AG10803 (cell line): ENCODE measurements around the gene ZNF800.

Experiments used
- DNase-seq: peaks from one replicate; pipeline ENCODE4 v3.0.0; 2010; ENCODE audit warnings: low read depth
- H3K4me3 ChIP-seq: 2 replicates; pipeline ENCODE4 v1.5.1; 2011; ENCODE audit warnings: mild to moderate bottlenecking, low read length, control low read depth
- CTCF ChIP-seq: conservative IDR thresholded peaks from 2 replicates; pipeline ENCODE4 v1.5.1; 2011; ENCODE audit warnings: mild to moderate bottlenecking, low read length, control low read depth, inconsistent platforms

Gene ZNF800

DNA sequence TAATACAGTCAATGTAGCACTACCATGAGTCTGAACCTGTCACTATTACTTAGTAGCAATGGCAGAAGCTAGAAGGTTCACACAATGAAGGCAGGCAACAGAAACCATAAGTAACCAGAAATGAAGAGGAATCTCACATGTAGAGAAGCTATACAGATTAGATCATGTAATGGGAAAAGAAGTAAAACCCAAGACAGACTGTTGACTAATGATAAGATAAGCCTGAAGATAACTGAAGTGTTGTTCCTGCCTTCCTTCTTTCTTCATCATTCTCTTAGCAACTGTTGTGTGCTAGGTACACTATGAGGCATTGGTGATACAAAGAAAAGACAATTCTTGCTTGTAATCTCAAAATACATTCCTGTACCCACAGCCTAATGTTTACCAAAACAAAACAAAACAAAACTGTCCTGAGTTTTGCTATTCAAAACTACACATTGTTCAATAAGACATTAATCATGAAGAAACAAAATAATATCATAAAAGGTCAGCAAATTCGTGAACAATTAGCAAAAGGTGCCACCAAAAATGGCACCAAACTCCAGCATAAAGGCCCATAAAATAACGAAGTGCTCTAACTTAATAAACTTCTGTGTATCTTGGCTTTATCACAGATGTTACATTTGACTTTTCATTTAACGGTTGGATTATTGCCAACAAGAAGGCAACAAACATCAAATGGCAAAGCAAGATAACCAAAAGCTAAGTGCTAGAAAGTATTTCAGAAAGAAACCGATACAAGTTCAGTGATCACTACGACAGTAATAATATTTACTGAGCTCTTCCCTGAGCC lies 27.1 kb downstream of the ZNF800 start:
- no peak overlapping the region for H3K4me3 ChIP-seq
- no peak for DNase-seq

DNA sequence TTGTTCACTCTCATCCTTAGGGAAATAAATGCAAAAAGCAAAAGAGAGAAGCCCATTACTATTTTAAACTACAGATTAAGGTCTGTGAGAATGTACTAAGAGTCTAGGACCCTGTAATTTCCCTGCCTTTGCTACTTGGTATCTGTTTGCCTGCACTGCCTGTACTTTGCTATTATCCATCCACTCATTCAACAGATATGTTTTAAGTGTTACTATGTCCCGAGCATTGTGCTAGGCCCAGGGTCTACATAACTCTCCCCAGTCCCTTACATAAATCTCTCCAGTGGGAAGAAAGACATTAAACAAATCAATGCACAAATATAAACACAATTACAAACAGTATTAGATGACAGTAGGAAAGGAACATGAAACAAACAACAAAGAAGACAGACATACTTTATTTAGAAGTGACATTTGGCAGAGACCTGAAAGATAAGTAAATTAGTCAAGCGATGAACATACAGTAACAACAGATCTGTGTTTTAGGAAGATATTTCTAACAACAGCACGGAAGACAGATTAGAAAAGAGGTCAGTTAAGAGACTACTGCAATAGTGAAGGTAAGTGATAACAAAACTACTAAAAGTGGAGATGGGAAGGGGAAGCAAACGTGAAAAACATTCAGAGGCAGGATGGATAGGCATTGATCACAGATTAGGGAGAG lies 30.0 kb downstream of the ZNF800 start:
- no peak for TF ChIP-seq CTCF
- DNase-seq = no peak

More for the DNA sequence above, 27.1 kb downstream of the ZNF800 start:
- no peak for TF ChIP-seq CTCF

GRCh38 chr7:127361736-127362135 lies 30.8 kb downstream of the ZNF800 start:
- no peak for DNase-seq
- H3K4me3 ChIP-seq = no peak overlapping the region
- no peak for TF ChIP-seq CTCF

More for the DNA sequence above, 30.0 kb downstream of the ZNF800 start:
- H3K4me3 ChIP-seq = no peak overlapping the region

GRCh38 chr7:127359011-127359410 lies 33.5 kb downstream of the ZNF800 start:
- DNase-seq = no peak
- TF ChIP-seq CTCF = no peak
- no peak overlapping the region for H3K4me3 ChIP-seq

DNA sequence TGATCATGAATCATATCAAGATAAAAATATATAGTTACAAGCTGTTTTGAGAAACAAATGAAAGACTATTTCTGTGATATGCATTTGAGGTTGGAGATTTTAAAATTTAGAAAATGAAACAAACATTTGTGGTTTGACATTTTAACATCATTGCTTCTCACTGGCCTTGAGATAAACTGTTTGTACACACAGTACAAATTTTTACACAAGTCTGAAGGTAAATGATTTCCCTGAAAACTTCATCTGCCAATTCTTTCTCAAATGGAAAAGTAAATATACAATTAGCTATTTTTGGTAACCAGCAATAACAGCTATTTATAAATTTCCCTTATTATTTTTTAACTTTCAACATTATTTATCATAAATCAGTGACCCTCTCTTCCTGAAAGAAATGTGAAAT lies 38.6 kb downstream of the ZNF800 start:
- TF ChIP-seq CTCF = no peak
- no peak for DNase-seq

DNA sequence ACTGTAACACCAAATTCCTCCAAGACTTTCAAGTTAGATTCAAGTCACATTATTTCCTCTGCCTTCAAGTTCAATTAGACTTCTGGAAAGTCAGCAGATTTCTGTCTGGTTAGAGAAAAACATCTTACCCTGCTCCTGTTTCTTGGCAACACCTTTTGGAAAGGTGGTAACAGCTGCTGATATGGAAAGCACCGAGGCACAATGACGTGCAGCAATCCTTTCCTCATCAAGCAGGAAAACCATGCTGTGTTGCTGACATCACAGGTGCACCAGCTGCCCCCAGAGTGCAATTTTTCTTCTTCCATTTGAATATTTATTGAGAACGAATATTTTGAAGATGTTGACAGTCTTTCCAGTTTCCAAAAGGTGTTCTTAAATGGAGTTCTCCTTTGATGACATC lies 41.9 kb downstream of the ZNF800 start:
- TF ChIP-seq CTCF = no peak

More for the DNA sequence above, 38.6 kb downstream of the ZNF800 start:
- no peak overlapping the region for H3K4me3 ChIP-seq

DNA sequence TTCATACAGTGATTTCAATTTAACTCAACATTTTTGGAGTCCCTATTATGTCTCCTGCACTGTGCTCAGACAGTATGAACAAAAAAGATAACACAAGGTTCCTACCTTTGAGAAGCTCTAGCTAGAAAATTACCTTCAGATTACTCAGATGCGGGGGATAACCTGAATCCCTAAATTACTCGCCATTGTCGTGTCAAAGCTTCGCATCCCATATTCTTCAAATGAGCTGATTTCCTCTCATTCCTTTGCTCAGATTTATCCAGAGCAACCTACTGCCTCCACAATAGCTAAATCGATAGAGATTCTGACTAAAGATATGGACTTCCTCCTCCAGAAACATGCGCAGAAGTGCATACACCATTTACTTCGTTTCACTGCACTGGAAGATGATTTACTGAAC lies 42.6 kb downstream of the ZNF800 start:
- no peak for DNase-seq
- no peak overlapping the region for H3K4me3 ChIP-seq
- TF ChIP-seq CTCF = no peak

More for the DNA sequence above, 41.9 kb downstream of the ZNF800 start:
- DNase-seq = no peak
- no peak overlapping the region for H3K4me3 ChIP-seq
